ENCODE data around the gene HGS. TPM values are rescaled to one million over a fixed set of nuclear protein-coding genes. Genes with fewer than 3 reads are reported as not detected.
A peak's percentile ranks its signal among the peaks of the same experiment; 100 is the strongest.

HGS gene
- total RNA-seq, 1 experiment from 2014 or later, result 240 TPM

DNA sequence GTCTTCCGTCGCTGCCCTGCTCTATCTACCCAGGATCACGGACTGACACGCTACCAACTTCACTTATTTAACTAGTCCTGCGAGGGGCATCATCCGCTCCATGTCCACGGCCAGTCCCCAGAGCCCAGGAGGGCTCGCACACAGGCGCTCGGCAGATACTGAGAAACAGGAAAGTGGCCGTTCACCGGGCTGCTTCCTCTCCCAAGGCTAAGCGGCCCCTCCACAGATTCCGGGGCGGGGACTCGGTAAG lies 17.8 kb upstream of the HGS start:
- in situ Hi-C loops (cut with HindIII; ENCODE audit: low pct_unique_long_range_greater_than_20kb, low sequenced_read_pairs), result no loop called here
- ATAC-seq, result no peak
- H3K36me3 ChIP-seq (ENCODE audit: control insufficient read depth, insufficient read depth, low read length), result no peaks in the 10 kb centered on the region; the same call in 1 of the 2 replicates
- peak overlapping the region; percentile 86 to 88 for H3K4me3 ChIP-seq (ENCODE audit: low read depth in 2 of 2, low read length in 2 of 2)
- TSS peak; percentile 94 for BruUV-seq (replicated peaks)
- DNase-seq (ENCODE audit: low read depth, low spot score), result no peak
- H3K27ac ChIP-seq (ENCODE audit: low read length), result peak overlapping the region; percentile 99
- peaks cover 21% of the 10 kb centered on the region for H3K4me1 ChIP-seq (ENCODE audit: control insufficient read depth, insufficient read depth, low read length)
- TF ChIP-seq, protein P1, sequence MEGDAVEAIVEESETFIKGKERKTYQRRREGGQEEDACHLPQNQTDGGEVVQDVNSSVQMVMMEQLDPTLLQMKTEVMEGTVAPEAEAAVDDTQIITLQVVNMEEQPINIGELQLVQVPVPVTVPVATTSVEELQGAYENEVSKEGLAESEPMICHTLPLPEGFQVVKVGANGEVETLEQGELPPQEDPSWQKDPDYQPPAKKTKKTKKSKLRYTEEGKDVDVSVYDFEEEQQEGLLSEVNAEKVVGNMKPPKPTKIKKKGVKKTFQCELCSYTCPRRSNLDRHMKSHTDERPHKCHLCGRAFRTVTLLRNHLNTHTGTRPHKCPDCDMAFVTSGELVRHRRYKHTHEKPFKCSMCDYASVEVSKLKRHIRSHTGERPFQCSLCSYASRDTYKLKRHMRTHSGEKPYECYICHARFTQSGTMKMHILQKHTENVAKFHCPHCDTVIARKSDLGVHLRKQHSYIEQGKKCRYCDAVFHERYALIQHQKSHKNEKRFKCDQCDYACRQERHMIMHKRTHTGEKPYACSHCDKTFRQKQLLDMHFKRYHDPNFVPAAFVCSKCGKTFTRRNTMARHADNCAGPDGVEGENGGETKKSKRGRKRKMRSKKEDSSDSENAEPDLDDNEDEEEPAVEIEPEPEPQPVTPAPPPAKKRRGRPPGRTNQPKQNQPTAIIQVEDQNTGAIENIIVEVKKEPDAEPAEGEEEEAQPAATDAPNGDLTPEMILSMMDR (IDR thresholded peaks at IDR 0.05), result no peak
- TF ChIP-seq POLR2AphosphoS5 (IDR thresholded peaks at IDR 0.05; ENCODE audit: low read depth, low read length) (no peak), SIN3A (IDR thresholded peaks at IDR 0.05; ENCODE audit: borderline replicate concordance, insufficient read depth, low read depth, low read length) (no peak), TCF7L2 (IDR thresholded peaks at IDR 0.05; ENCODE audit: low read depth, low read length) (no peak)
- TF ChIP-seq, protein P2, sequence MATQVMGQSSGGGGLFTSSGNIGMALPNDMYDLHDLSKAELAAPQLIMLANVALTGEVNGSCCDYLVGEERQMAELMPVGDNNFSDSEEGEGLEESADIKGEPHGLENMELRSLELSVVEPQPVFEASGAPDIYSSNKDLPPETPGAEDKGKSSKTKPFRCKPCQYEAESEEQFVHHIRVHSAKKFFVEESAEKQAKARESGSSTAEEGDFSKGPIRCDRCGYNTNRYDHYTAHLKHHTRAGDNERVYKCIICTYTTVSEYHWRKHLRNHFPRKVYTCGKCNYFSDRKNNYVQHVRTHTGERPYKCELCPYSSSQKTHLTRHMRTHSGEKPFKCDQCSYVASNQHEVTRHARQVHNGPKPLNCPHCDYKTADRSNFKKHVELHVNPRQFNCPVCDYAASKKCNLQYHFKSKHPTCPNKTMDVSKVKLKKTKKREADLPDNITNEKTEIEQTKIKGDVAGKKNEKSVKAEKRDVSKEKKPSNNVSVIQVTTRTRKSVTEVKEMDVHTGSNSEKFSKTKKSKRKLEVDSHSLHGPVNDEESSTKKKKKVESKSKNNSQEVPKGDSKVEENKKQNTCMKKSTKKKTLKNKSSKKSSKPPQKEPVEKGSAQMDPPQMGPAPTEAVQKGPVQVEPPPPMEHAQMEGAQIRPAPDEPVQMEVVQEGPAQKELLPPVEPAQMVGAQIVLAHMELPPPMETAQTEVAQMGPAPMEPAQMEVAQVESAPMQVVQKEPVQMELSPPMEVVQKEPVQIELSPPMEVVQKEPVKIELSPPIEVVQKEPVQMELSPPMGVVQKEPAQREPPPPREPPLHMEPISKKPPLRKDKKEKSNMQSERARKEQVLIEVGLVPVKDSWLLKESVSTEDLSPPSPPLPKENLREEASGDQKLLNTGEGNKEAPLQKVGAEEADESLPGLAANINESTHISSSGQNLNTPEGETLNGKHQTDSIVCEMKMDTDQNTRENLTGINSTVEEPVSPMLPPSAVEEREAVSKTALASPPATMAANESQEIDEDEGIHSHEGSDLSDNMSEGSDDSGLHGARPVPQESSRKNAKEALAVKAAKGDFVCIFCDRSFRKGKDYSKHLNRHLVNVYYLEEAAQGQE (IDR thresholded peaks at IDR 0.05; ENCODE audit: insufficient read depth in 1 of 2, low read depth in 2 of 2, low read length in 1 of 2), result no peak
- intact Hi-C loops (cut with micrococcal nuclease; ENCODE audit: unreplicated experiment), result loop anchor here (5.0 kb wide), 1 partner anchor 34 kb away; no protein-coding TSS in a partner anchor
- no peaks in the 10 kb centered on the region for H3K27me3 ChIP-seq (ENCODE audit: control insufficient read depth, insufficient read depth, low read length)
- ChIA-PET CTCF (no interaction called here), POLR2A (interaction anchor here (1.1 kb wide), 1 partner anchor 17 kb away, joined by 3 read pairs; the partner anchor contains the start of genes ARL16 and HGS)
- H3K9me3 ChIP-seq (ENCODE audit: control insufficient read depth, insufficient read depth, low read depth, low read length), result no peaks in the 10 kb centered on the region

DNA sequence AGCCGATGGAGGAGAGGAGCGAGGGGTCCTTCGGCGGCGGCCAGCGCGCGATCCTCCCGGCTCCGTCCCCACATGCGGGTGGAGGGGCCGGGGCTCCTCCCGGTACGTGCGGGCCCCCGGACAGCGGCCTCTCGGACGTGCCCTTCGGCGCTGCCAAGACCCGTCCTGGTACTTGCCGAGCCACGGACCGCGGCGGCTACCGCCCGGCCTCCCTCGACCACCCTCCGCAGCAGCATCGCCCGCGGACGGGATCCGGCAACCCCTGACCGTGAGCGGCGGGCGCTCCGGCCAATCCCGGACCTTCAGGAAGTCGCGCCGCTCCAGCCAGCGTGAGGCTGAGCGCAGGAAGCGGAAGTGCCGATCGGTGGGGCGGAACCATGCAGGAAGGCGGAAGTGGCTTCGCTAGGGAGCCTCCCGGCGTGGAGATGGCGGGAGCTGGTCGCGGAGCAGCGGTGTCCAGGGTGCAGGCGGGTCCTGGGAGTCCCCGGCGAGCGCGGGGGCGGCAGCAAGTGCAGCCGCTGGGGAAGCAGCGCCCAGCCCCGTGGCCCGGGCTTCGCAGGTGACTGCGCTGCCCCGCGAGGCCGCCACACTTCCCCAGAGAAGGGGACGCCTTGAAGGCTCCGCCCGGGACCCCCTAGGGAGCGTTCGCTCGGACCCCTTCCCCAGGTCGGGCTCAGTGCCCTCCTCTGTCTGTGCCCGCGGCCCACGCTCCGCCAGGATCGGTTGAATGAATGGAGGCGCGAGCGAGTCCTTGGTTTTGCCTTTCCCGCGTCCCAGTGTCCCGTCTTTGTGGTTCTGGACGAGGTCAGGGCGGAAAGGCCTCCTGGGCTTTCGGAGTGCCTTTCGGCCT lies 17.2 kb upstream of the HGS start, which contains the start of the genes CCDC137 and OXLD1:
TSS of gene CCDC137 (plus strand) at position 396 of the 850 bp plus-strand sequence. CDS start at position 426, 30 bp downstream.
TSS of gene OXLD1 (minus strand) at position 264 of the 850 bp plus-strand sequence. CDS start at position 236, 28 bp downstream.
- no peaks in the 10 kb centered on the region; the same call in 1 of the 2 replicates for H3K36me3 ChIP-seq (ENCODE audit: control insufficient read depth, insufficient read depth, low read length)

More for the DNA sequence above, 17.2 kb upstream of the HGS start, which contains the start of the genes CCDC137 and OXLD1:
- Histone ChIP-seq H3K4me1 (ENCODE audit: control insufficient read depth, insufficient read depth, low read length) (peaks cover 21% of the 10 kb centered on the region), H3K4me3 (ENCODE audit: low read depth in 2 of 2, low read length in 2 of 2) (peak within 1 kb of the TSS; percentile 86 to 88), H3K9me3 (ENCODE audit: control insufficient read depth, insufficient read depth, low read depth, low read length) (no peaks in the 10 kb centered on the region), H3K27me3 (ENCODE audit: control insufficient read depth, insufficient read depth, low read length) (no peaks in the 10 kb centered on the region), H3K27ac (ENCODE audit: low read length) (peak within 1 kb of the TSS; percentile 99)
- ChIA-PET CTCF (no interaction called here), POLR2A (interaction anchor here (1.1 kb wide), 1 partner anchor 17 kb away, joined by 3 read pairs; the partner anchor contains the start of genes ARL16 and HGS)
- in situ Hi-C loops (cut with HindIII; ENCODE audit: low pct_unique_long_range_greater_than_20kb, low sequenced_read_pairs), result no loop called here
- intact Hi-C loops (cut with micrococcal nuclease; ENCODE audit: unreplicated experiment), result loop anchor here (5.0 kb wide), 1 partner anchor 34 kb away; no protein-coding TSS in a partner anchor
- peak; percentile 60 for DNase-seq (ENCODE audit: low read depth, low spot score)
- ATAC-seq, result peak; percentile 98
- BruUV-seq (replicated peaks), result no TSS peak
- TF ChIP-seq, protein P1 (IDR thresholded peaks at IDR 0.05), result no peak
- TF ChIP-seq POLR2AphosphoS5 (IDR thresholded peaks at IDR 0.05; ENCODE audit: low read depth, low read length) (peak; percentile 95), TCF7L2 (IDR thresholded peaks at IDR 0.05; ENCODE audit: low read depth, low read length) (peak; percentile 59; the same call in 1 of the 2 replicates), SIN3A (IDR thresholded peaks at IDR 0.05; ENCODE audit: borderline replicate concordance, insufficient read depth, low read depth, low read length) (peak; percentile 88; the same call in 1 of the 2 replicates)
- TF ChIP-seq, protein P2 (IDR thresholded peaks at IDR 0.05; ENCODE audit: insufficient read depth in 1 of 2, low read depth in 2 of 2, low read length in 1 of 2), result peak in 1 of 2 experiments; percentile 57; a peak in 1 of 4 replicates

Measured in Panc1 (cell line).